ENCODE measurements around the gene NGFR.
A peak's percentile ranks its signal among the peaks of the same experiment; 100 is the strongest.

Gene NGFR

DNA sequence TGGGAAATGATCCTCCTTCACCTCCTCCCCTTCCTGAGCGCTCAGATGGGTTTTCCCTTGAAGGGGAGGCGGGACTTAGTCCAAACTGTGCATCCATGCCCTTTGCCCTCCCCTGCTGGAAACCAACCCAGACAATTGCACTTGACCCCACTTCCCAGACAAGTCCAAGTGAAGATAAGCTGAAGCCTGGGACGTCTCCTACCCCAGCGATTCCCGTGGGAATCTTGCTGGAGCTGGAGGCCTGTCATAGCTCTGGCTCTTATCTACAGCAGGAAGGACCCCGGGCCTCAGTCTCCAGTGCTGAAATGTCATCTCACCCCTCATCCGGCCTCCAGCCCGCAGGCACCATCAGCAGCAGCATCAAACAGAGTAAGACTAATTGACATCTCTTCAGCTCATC, 6.5 kb upstream of the NGFR start:
- TF ChIP-seq, protein P1, sequence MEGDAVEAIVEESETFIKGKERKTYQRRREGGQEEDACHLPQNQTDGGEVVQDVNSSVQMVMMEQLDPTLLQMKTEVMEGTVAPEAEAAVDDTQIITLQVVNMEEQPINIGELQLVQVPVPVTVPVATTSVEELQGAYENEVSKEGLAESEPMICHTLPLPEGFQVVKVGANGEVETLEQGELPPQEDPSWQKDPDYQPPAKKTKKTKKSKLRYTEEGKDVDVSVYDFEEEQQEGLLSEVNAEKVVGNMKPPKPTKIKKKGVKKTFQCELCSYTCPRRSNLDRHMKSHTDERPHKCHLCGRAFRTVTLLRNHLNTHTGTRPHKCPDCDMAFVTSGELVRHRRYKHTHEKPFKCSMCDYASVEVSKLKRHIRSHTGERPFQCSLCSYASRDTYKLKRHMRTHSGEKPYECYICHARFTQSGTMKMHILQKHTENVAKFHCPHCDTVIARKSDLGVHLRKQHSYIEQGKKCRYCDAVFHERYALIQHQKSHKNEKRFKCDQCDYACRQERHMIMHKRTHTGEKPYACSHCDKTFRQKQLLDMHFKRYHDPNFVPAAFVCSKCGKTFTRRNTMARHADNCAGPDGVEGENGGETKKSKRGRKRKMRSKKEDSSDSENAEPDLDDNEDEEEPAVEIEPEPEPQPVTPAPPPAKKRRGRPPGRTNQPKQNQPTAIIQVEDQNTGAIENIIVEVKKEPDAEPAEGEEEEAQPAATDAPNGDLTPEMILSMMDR (conservative IDR thresholded peaks at IDR 0.05; ENCODE audit: low read depth, low read length): no peak
- no peak overlapping the region for H3K4me3 ChIP-seq (ENCODE audit: low read length)
- DNase-seq (ENCODE audit: low read depth): no peak

GRCh38 chr17:49489348-49489747, 5.7 kb upstream of the NGFR start:
- H3K4me3 ChIP-seq (ENCODE audit: low read length): no peak overlapping the region
- no peak for DNase-seq (ENCODE audit: low read depth)
- TF ChIP-seq, protein P1 (conservative IDR thresholded peaks at IDR 0.05; ENCODE audit: low read depth, low read length): no peak

- no peak for DNase-seq (ENCODE audit: low read depth)
- TF ChIP-seq, protein P1 (conservative IDR thresholded peaks at IDR 0.05; ENCODE audit: low read depth, low read length): no peak
- H3K4me3 ChIP-seq (ENCODE audit: low read length): no peak overlapping the region
Observed at GRCh38 chr17:49490276-49490675, 4.8 kb upstream of the NGFR start.

DNA sequence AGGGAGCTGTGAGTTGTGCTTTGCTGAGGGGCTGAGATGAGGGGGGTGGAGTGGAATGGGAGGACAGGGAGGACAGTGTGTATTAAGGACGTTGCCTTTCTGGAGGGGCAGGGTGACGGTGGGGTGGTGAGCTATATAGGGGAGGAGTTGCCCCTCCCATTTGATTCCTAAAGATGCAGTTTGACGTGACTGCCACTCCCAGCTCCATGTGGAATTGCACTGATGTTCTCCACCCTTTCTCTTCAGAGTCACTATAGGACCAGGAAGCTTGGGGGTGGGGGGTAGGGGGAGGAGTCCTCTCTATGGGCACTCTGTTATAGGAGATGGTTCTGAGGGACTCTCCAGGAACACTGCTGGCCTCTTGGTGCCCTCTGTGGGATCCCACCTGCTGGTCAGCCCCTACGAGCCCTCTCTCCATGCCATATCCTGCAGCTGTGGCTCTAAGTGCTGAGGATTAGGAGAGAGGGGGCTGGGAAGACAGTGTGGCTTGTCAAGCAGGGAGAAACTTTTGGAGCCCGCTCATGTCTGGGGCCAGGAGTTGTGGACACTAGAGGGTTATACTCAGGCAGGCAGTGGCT, 3.8 kb upstream of the NGFR start:
- no peak overlapping the region for H3K4me3 ChIP-seq (ENCODE audit: low read length)
- TF ChIP-seq, protein P1 (conservative IDR thresholded peaks at IDR 0.05; ENCODE audit: low read depth, low read length): no peak
- DNase-seq (ENCODE audit: low read depth): no peak

DNA sequence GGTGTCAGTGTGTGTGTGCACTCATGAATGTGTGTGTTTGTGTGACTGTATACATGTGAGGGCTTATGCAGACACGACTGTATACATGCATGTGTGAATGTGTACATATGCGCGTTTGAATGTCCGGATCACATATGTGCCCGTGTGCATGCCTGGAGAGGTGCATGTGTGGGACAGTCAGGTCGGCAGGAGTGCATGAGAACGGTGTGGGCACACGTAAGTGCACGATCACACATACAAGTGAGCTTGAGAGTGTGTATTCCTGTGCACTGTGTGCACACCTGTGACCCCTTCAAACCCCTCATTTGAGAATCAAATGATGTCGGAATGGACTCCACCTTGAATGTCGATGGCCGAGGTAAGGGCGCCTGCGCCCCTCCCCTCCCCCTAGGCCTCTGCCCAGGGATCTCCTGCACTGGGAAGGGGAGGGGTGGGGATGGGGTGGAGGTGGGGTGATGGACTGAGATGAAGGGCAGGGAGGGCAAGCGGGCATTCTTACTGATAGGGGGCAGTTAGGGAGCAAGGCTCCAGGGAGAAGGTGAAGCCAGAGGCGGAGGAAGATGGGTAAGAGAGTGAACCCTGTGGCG, 601 bp upstream of the NGFR start:
- TF ChIP-seq, protein P1 (conservative IDR thresholded peaks at IDR 0.05; ENCODE audit: low read depth, low read length): no peak

DNA sequence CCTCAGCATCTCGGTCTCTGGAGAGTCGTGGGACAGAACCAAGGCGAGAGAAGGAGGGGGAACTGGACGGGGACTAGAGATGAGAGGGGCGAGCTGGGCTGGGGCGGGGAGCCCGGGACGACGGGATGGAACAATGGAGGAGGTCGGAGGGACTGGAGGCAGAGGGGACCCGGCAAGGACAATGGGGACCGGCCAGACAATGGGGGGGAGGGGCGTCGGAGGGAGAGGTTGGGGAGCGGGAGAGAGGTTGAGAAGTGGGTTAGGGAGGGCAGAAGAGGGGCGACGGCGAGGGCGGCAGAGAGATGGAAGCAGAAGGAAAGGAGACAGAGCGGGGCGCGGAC, 719 bp downstream of the NGFR start:
- TF ChIP-seq, protein P1 (conservative IDR thresholded peaks at IDR 0.05; ENCODE audit: low read depth, low read length): no peak
- H3K4me3 ChIP-seq (ENCODE audit: low read length): no peak overlapping the region
- DNase-seq (ENCODE audit: low read depth): no peak

More for the DNA sequence above, 601 bp upstream of the NGFR start:
- H3K4me3 ChIP-seq (ENCODE audit: low read length): no peak overlapping the region
- no peak for DNase-seq (ENCODE audit: low read depth)

DNA sequence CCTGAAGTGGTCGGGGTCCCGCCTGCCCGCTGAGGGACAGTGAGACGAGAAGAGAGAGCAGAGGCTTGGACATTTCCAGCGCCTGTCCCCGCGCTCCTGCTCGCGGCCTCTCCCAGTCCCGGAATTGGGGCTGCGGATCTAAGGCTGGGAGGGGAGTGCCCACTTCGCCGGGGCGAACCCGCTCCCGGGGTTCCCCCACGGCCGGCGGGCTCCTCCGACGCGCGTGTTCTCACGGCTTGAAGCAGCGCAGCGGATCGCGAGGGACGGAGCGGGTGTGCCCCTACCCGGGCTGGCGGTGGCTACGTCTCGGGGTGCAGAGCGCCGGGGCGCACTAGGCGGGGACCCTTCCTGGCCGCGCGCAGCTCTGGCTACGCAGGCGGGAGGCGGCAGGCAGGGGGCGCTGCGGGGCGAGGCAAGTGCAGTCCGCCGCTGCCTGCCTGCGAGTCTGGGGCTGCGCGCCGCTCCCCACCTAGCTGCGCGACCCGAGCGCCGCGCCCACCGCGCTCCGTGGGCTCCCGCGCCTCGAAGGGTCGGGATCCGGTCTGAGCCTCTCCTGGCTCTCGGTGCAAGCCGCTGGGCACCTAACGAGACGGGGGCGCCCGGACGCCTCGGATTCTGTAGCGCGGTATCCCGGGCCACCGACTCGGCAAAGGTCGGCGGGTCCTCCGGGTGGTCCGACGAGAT, 1.2 kb downstream of the NGFR start:
- H3K4me3 ChIP-seq (ENCODE audit: low read length): no peak overlapping the region
- DNase-seq (ENCODE audit: low read depth): no peak
- TF ChIP-seq, protein P1 (conservative IDR thresholded peaks at IDR 0.05; ENCODE audit: low read depth, low read length): peak; percentile 56
